Measurements from ENCODE around the gene IFI44L.

IFI44L gene

DNA sequence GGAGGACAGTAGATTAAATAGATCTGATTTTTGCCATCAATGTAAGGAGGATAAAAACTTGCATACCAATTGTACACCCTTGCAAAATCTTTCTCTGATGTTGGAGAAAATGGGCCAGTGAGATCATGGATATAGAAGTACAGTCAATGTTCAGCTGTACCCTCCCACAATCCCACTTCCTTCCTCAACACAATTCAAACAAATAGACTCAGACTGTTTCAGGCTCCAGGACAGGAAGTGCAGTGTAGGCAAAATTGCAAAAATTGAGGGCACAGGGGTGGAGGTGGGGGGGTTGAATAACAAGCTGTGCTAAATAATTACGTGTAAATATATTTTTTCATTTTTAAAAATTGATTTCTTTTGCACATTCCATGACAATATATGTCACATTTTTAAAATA, 25.5 kb downstream of the IFI44L start:
- peak in 3 of 6 experiments; percentile 21 to 35 (median 21) for DNase-seq

DNA sequence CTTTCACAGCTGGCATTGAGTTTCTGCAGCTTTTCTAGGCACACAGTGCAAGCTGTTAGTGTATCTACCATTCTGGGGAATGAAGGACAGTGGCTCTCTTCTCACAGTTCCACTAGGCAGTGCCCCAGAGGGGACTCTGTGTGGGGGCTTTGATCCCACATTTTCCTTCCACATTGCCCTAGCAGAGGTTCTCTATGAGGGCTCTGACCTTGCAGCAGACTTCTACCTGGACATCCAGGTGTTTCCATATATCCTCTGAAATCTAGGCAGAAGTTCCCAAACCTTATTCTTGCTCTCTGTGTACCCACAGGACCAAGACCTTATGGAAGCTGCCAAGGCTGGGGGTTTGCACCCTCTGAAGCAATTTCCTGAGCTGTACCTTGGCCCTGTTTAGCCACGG, 27.0 kb downstream of the IFI44L start:
- no peak for DNase-seq

DNA sequence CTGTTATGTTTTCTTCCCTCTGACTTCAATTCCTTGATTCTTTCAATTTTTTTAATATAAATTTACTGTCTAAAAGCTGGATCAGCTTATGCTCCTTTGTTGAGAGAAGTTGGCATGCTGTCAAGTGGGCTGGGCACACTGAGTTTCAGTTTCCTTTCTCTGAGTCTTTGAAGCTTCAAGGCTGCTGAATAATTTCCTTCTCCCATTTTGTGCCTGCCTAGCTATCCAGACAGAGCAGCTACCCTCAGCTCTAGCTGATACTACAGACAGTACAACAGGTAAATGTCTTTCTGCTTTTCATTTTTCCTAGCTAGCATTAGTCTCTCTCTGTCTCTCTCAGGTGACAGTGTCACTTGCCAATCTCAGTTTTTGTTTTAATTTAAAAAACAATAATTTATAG, 29.4 kb downstream of the IFI44L start, which contains the start of gene IFI44:
IFI44 (plus strand) TSS at position 204 of the 400 bp plus-strand sequence. CDS start 365 bp downstream, outside the sequence.
- peak; percentile 44 to 81 (median 70) for DNase-seq

DNA sequence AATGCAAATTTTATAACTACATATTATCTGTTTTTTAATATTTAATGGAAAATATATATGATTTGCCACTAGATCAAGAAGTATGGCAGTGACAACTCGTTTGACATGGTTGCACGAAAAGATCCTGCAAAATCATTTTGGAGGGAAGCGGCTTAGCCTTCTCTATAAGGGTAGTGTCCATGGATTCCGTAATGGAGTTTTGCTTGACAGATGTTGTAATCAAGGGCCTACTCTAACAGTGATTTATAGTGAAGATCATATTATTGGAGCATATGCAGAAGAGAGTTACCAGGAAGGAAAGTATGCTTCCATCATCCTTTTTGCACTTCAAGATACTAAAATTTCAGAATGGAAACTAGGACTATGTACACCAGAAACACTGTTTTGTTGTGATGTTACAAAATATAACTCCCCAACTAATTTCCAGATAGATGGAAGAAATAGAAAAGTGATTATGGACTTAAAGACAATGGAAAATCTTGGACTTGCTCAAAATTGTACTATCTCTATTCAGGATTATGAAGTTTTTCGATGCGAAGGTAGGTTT, 29.9 kb downstream of the IFI44L start:
- peak in 2 of 6 experiments; percentile 35 to 43 for DNase-seq

DNA sequence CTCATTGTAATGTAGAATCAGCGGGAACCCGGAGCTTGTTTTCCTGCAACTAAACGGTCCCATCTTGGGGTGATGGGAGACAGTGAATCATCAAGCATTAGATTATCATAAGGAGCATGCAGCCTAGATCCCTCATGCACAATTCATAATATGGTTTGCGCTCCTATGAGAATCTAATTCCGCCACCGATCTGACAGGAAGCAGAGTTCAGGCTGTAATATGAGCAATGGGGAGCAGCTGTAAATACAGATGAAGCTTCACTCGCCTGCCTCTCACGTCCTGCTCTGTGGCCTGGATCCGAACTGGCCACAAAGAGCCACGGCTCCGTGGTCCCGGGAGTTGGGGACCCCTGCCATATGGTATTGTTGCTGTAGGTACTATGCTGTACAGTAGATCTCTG, 31.0 kb downstream of the IFI44L start:
- peak in 3 of 6 experiments; percentile 4 to 41 (median 30) for DNase-seq

DNA sequence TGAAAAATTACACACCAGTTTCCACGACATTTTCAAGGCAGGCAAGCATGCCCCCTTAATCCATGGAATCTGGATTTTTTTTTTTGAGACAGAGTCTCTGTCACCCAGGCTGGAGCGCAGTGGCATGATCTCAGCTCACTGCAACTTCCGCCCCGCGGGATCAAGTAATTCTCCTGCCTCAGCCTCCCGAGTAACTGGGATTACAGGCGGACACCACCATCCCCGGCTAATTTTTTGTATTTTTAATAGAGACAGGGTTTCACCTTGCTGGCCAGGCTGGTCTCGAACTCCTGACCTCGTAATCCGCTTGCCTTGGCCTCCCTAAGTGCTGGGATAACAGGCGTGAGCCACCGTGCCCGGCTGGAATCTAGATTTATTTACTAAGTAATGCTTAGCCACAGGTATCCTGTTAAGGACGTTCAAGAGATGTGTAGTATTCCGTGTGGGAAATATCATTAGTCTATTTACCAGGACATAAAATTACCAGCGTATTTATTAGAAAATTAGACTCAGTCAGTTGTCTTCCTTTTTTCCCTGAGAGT, 31.8 kb downstream of the IFI44L start:
- no peak for DNase-seq

DNA sequence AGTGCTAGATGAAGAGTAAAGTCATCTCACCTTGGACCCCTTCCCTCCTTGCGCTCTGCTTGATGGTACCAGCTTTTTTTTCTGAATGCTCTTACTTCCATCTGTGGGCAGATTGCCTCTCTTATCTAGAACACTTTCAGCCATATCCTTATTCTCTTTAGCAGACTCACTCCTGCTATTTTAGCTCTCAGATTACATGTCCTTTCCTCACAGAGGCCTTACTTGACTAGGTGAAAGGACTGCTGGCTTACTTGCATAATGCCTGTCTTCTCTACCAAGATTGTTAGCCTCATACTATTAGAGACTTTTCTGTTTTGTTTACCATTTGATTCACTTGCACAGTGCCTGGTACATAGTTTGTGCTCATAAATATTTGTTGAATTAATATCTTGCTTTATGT, 38.7 kb downstream of the IFI44L start:
- DNase-seq = no peak

DNA sequence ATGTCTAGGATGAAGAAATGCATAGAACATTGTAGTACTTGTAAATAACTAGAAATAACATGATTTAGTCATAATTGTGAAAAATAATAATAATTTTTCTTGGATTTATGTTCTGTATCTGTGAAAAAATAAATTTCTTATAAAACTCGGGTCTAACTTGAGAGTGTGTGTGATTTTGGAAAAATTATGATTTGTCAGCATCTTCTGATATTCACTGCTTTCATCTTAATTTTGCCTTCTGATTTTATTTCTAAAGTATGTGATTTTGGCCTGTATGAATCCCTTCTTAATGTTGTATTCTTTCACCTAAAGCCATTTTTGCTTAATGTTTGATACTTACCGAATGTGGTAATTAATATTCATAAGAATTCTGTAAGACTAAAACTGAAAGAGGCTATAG, 43.7 kb downstream of the IFI44L start:
- DNase-seq = no peak

DNA sequence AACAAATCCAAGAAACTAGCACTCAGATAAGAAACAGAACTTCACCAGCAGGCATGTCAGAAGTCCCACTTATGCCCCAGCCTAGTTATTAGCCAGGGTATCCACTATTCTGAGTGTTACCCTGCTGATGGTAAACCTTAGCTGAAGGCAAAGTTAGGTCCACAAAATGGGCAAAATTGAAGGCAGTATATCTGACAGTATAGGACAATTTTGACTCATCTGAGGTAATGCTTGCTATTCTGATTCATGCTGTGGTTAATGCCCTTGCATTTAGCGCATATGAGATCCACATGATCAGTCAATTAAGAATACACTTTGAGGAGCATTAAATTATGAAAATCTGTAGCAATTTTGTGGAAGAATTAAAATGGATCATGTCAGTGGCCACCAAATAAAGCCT, 44.5 kb downstream of the IFI44L start:
- no peak for DNase-seq

DNA sequence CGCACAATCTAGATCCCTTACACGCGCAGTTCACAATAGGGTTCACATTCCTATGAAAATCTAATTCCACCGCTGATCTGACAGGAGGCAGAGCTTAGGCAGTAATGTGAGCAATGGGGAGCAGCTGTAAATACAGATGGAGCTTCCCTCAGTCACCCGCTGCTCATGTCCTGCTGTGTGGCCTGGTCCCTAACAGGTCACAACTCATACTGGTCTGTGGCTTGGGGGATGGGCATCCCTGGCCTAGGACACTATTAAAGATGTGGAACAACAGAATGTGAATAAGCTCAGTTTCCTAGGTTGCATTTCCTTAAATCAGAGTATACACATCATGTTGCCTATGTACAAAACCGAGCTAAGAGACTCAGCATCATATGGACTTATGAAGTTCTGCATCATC, 45.6 kb downstream of the IFI44L start:
- DNase-seq = no peak

DNA sequence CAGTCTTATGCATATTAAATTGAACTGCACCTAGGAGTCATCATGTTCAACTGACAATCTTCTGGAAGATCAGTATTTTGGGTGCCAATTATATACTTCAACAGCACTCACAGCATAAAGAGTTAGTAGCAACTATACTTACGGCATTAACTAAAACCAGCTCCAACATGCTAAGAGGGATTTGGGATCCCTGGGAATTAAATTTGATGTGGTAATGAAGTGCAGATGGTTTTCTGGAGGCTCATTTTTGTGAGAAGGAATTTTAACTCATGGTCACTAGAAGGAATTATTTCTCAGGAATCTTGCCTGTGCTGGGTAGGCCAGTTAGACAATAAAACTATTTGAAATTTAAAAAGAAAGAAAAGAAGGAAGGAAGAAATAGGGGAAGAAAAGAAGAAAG, 47.7 kb downstream of the IFI44L start:
- DNase-seq = no peak

DNA sequence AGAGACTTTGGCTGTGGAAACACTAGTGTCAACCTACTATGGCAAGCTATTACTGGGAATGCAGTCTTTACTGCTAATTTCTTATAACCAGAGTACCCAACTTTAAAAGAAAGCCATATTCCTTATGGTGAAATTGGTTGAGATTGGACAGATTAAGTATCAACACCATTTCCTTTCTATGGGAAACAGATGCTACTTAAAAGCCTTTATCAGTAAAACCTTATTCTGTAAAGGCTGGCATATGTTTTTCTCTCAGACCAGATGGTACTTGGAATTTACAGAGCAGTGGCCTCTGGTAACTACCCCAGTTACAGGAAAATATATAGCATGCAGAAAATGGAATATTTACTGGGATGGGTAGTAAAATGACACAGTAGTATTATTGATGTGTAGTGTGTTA, 48.2 kb downstream of the IFI44L start:
- no peak for DNase-seq

DNA sequence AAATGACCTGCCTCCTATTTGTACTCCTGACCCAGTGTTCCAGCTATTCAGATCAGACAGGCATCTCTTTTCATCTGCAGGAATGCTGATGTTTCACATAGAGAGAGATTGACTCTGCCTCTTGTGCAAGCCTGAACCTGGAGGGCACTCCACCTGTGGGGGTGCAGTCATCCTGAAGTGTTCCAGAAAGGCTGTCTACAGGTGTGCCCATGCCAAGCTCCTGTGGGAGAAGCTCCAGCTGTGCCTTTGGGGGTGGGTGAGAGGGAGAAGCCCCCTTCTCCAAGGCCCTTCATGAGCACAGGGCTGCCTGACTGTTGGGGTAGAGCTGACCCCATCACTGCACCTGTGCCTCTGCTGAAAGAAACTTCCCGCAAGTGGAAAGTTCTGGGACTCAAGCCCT, 52.2 kb downstream of the IFI44L start:
- no peak for DNase-seq

DNA sequence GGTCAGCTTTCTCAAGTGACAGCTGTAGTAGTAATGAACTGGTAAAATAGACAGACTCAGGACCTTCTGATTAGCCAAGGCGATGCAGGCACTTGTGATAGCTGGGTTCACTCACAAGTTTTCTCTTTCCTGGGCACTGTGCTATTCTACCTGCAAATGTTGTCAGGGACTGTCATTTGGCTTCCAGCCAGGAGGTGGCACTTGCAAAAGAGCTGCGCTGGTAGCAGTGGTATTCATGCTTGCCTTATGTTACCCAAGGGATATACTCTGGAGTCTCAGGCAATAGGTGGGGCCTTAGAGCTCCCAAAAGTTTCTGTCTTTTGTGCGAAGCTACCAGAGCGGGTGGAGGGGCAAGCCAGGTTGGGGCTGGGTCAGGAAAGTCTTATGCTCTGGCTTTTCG, 52.9 kb downstream of the IFI44L start:
- peak in 2 of 6 experiments; percentile 4 to 26 for DNase-seq

DNA sequence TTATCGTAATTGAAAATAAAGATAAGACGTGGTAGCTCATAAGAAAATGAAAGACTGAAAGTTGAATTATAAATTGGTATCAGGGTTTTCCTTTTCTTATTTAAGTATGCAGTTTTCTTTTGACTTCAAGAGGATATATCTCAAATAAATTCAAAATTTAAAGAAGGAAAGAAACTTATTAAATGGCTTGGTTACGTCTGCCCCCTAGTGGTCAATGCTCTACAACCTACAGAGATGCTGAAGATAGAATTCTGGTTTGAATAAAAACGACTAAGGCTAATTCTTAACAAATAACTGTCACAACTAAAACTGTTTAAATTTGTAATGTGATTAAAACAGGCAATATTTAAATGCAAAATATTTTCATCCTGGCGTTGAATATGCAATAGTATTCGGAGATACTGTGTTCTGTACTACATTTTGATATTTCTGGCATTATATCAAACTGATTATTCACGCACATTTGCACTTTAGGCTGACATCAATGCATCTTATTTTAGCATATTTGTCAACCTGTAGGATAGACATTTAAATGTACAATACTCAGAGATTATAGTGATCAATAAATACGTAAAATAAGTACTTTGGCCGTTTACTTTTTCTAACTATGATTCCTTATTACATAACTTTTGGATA, 56.2 kb downstream of the IFI44L start:
- DNase-seq = peak; percentile 2 to 76 (median 39)

DNA sequence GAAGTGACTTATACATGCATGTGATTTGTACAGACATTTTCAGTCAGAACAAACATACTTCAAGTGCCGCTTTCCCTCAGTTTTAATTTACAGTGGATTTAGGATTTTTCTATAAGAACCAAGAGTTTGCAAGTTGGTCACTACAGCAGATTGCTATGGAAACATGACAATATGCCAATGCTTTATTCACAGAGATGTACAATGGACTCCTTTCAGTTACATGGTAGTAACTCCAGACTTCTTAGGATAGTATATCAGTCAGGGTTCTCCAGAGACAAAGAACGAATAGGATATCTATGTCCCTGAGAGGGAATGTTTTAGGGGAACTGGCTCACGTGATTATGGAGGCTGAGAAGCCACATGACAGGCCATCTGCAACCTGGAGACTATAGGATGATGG, 56.7 kb downstream of the IFI44L start:
- no peak for DNase-seq

DNA sequence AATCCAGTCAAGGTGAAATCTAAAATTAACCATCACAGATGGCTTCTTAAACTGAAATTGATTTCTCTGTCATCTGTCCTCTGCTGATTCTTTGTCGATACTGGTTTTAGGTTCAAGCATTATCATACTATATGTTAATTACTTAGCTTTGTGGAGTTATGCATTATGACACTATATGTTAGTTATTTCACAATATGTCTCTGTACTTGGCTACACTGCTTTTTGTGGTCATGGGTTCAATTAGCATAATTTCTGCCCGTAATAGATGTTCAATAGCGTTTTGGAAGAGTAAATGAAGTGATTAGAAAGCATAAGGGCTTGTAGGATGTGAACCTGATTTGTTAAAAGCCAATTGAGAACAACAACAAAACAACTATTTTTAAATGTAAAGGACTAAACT, 57.5 kb downstream of the IFI44L start:
- DNase-seq = no peak

DNA sequence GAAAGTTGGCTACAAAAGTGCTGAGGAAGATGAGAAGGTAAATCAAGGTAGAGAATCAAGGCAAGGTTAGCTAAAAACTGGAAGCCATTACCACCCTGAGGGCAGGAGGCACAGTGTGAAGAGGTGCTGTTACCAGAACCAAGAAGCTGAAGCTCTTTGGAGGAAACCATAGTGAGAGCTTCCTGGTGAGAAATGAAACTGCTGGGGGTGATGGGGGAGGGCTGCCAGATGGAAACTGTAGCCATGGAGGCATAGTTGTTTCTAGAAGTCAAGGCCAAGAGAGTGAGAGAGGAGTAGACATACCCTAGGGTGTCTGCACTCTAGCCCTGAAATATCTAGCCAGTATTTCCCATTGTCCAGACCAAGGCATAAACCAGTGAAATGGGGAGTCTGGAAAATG, 58.1 kb downstream of the IFI44L start:
- no peak for DNase-seq

DNA sequence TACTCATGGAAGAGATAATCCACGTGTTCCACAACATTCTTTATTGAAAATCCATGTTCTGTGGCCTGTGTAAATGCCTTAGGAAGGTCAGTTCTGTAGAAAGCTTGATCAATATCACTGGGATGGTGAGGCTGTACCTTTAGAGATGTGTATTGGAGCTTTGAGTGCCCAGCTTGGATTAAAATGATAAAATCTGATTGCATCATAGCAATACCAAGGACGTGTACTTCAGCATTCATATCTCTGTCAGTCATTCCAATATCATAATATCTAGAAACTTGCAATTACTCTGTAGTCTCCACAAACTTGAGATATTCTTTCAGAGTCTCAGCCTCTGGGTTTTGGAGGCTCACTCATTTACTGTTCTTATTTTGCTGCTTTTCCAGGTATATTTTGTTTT, 61.0 kb downstream of the IFI44L start:
- DNase-seq = no peak

DNA sequence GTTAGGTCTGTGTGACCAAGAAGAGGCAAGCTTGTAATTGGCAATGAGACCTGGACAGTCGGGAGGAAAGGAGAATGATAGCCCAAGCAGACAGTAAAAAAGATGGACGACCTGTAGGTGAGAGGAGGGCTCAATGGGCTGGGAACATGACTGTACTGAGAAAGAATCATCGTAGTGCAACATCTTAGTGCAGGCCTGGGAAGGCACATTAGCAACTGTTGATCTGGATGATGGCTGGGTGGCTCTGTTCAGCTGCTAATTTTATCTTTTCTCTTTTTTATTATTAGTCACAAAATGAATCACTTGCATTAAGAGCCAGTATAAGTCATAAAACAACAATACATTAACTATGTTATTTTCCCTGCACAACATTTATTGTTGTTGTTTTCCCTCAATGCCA, 62.2 kb downstream of the IFI44L start:
- no peak for DNase-seq

DNA sequence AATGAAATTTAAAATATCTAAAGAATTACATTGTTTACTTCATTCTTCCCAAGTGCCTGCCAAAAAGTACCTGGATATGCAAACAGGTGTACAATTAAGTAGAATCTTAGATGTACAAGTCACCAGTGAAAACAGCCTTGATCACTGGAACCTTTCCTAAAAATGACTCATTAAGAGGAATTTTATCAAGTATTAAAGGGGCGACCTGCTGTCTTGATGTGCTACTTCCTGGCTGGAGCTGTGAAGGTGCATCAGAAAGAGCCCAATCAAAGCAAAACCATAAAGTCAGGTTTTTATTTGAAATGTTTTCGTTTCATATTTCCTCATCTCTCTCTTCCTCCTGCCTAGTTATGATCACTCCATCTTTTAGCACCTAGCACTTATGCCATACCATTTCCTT, 62.8 kb downstream of the IFI44L start:
- DNase-seq = no peak

DNA sequence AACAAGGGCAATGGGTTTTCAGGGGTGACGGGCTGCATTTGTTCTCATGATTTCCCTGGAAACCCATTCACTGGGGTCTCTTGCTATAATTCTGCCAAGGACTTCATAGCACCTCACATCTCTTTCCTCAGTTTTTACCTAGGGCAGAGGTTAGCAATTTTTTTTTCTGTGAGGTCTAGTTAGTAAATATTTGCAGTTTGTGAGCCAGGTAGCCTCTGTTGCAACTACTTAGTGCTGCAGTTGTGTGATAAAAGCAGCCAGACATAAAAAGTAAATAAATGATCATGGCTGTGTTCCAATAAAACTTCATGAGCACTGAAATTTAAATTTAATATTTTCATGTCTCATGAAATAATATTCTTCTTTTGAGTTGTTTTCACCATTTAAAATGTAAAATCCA, 67.1 kb downstream of the IFI44L start:
- no peak for DNase-seq

DNA sequence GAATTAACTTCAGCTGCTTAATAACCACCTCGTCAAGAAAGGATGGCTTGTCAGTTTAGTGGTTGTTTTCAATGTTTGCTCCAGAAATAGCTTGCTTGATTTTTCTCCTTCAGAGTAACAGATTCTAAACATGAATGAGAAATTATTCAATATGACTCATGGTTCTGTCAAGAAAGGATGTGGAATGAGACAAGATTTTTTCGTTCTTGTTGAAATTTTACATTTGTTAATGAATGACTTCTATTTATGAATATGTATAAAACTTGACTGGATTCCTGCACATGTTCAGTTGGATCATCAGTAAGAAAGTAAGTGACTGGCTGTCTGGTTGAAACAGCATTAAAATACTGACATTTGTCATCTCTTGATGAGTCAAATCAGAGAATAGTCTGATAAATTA, 67.7 kb downstream of the IFI44L start:
- DNase-seq = no peak

DNA sequence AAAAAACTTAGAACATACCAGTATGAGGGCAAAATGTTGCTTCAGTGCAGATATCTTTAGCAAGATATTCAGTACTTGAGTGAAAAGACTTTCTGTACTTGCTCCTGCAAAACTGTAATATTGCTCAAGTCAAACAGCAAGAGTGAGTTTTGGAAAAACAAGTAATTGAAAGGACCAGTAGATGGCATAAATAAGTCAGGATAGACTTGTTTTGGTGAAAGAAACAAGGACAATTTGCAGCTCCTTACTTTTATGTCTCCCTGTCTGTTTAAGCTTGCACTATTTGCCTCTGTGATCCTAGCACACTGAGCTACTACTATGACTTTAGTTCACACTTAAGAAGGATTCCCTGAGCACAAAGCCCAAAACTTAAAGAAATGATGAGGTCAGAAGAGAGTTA, 68.4 kb downstream of the IFI44L start:
- no peak for DNase-seq

DNA sequence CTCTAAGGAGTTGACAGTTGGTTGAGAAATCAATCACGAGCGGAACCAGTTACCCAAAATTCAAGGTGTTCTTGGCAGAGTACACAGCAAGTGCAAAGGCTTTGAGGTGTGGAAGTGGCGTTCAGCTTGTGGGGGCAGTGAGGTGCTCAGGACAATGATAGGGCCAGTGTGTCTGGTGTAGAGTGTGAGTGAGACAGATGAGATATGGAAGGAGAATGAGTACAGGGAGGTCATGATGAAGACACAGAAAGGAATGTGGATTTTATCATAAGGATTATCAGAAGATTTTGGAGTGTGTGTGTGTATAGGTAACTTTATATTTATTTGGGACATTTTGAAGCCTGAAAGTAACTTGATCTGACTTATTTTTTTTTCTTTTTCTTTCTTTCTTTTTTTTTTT, 70.3 kb downstream of the IFI44L start:
- no peak for DNase-seq
